Cardiac fibroblast (primary cell): ENCODE results near the gene ELK3.
A peak's percentile ranks its signal among the peaks of the same experiment; 100 is the strongest.

ENCODE experiments used
- DNase-seq, 2 donors: peaks; one replicate each; pipeline versions ENCODE4 v3.0.0 to v3.0.0-alpha.2; 2010; ENCODE audit warnings: low read depth in 2 of 2
- H3K4me3 ChIP-seq, 2 donors: replicated peaks in 1 of 2; 1 replicate in 1 of 2; 2 replicates in 1 of 2; pipeline ENCODE4 v1.5.1; 2011; ENCODE audit warnings: low read depth in 2 of 2, low read length in 2 of 2, mild to moderate bottlenecking in 2 of 2, moderate library complexity in 1 of 2
- CTCF ChIP-seq: IDR thresholded peaks from one replicate; pipeline ENCODE4 v1.5.1; 2011; ENCODE audit warnings: low read depth, mild to moderate bottlenecking, low read length, inconsistent platforms

ELK3 gene

GRCh38 chr12:96170328-96170727 lies 23.8 kb upstream of the ELK3 start:
- DNase-seq, result no peak
- TF ChIP-seq CTCF, result no peak
- no peak overlapping the region for H3K4me3 ChIP-seq

- TF ChIP-seq CTCF, result no peak
- no peak for DNase-seq
- H3K4me3 ChIP-seq, result no peak overlapping the region
Measured at GRCh38 chr12:96170762-96171161, 23.4 kb upstream of the ELK3 start.

- H3K4me3 ChIP-seq, result no peak overlapping the region
- no peak for TF ChIP-seq CTCF
- no peak for DNase-seq
Measured at GRCh38 chr12:96171905-96172304, 22.3 kb upstream of the ELK3 start.

GRCh38 chr12:96172981-96173380 lies 21.2 kb upstream of the ELK3 start:
- no peak for DNase-seq
- H3K4me3 ChIP-seq, result no peak overlapping the region
- TF ChIP-seq CTCF, result no peak

GRCh38 chr12:96176575-96176974 lies 17.6 kb upstream of the ELK3 start:
- no peak for DNase-seq
- no peak overlapping the region for H3K4me3 ChIP-seq
- no peak for TF ChIP-seq CTCF

GRCh38 chr12:96177013-96177412 lies 17.2 kb upstream of the ELK3 start:
- DNase-seq, result peak; percentile 41 to 96
- H3K4me3 ChIP-seq, result no peak overlapping the region
- no peak for TF ChIP-seq CTCF

GRCh38 chr12:96183734-96184370 lies 10.3 kb upstream of the ELK3 start:
- H3K4me3 ChIP-seq, result no peak overlapping the region
- TF ChIP-seq CTCF, result no peak

More at GRCh38 chr12:96183734-96184370, 10.3 kb upstream of the ELK3 start:
- DNase-seq, result no peak
